Right renal pelvis (tissue), 4 donors: Measurements from ENCODE around the gene TIE1. TPM values are rescaled to one million over a fixed set of nuclear protein-coding genes. Genes with fewer than 3 reads are reported as not detected.

Source experiments
- DNase-seq, 4 donors: peaks; one replicate each; pipeline ENCODE4 v3.0.0-alpha.2; 2013; ENCODE audit warnings: low read depth in 4 of 4, low spot score in 3 of 4, missing footprints in 1 of 4
- polyA plus RNA-seq, 4 donors: library from polyadenylated mRNA; unstranded; fragments of 120-200 nt; gene quantifications; one replicate each; pipeline ENCODE4 v1.2.1, GENCODE V29; 2013; ENCODE audit not compliant: insufficient read length in 4 of 4

TIE1 gene
- polyA plus RNA-seq, 4 donors: 48.1 to 59.1 (median 54.7) TPM

- no peak for DNase-seq
Observed at GRCh38 chr1:43273708-43274107, 27.1 kb upstream of the TIE1 start.

GRCh38 chr1:43274125-43274803 is 26.5 kb upstream of the TIE1 start:
- DNase-seq: no peak

- DNase-seq: no peak
Observed at GRCh38 chr1:43274804-43275180, 26.0 kb upstream of the TIE1 start.

GRCh38 chr1:43275826-43276620 is 24.8 kb upstream of the TIE1 start:
- no peak for DNase-seq

GRCh38 chr1:43276673-43277072 is 24.1 kb upstream of the TIE1 start:
- no peak for DNase-seq

- no peak for DNase-seq
Observed at GRCh38 chr1:43277116-43277876, 23.5 kb upstream of the TIE1 start.

- DNase-seq: no peak
Observed at GRCh38 chr1:43279161-43279560, 21.6 kb upstream of the TIE1 start.

- DNase-seq: no peak
Observed at GRCh38 chr1:43279666-43280065, 21.1 kb upstream of the TIE1 start.

- DNase-seq: no peak
Observed at GRCh38 chr1:43280692-43281091, 20.1 kb upstream of the TIE1 start.

- DNase-seq: no peak
Observed at GRCh38 chr1:43282220-43283195, 18.3 kb upstream of the TIE1 start.

GRCh38 chr1:43284065-43284464 is 16.7 kb upstream of the TIE1 start:
- DNase-seq: no peak

GRCh38 chr1:43284546-43285110 is 16.2 kb upstream of the TIE1 start:
- no peak for DNase-seq

GRCh38 chr1:43285269-43285990 is 15.4 kb upstream of the TIE1 start, which contains the start of gene C1orf210:
Gene C1orf210, minus strand, starts transcription at chr1:43285581. Its CDS starts 2,311 bp downstream, at chr1:43283270.
- DNase-seq: peak in 1 of 4 donors; percentile 55

GRCh38 chr1:43286115-43286514 is 14.7 kb upstream of the TIE1 start:
- no peak for DNase-seq

- DNase-seq: no peak
Observed at GRCh38 chr1:43286533-43286932, 14.2 kb upstream of the TIE1 start.

- no peak for DNase-seq
Observed at GRCh38 chr1:43288058-43288784, 12.6 kb upstream of the TIE1 start.

- DNase-seq: no peak
Observed at GRCh38 chr1:43288785-43289706, 11.7 kb upstream of the TIE1 start.
